Fibroblast of lung (primary cell): ENCODE data around the gene ARSA. TPM values are rescaled to one million over a fixed set of nuclear protein-coding genes. Genes with fewer than 3 reads are reported as not detected.

Experiments used
- DNase-seq, 2 donors: peaks; one replicate each; pipeline versions ENCODE4 v3.0.0 to v3.0.0-alpha.2; 2010; ENCODE audit warnings: low read depth in 2 of 2
- H2AFZ ChIP-seq: 2 replicates; pipeline ENCODE4 v1.5.1; 2012; ENCODE audit warnings: low read length, control low read depth, inconsistent platforms
- H3K27ac ChIP-seq: 2 replicates; pipeline ENCODE4 v1.5.1; 2011; ENCODE audit warnings: low read length, control low read depth; ENCODE audit not compliant: insufficient read depth
- H3K27me3 ChIP-seq: 2 replicates; pipeline ENCODE4 v1.5.1; 2011; ENCODE audit warnings: mild to moderate bottlenecking, low read length; ENCODE audit not compliant: control insufficient read depth, insufficient read depth
- H3K36me3 ChIP-seq: 2 replicates; pipeline ENCODE4 v1.5.1; 2011; ENCODE audit warnings: low read length; ENCODE audit not compliant: control insufficient read depth, insufficient read depth
- H3K4me1 ChIP-seq: 2 replicates; pipeline ENCODE4 v1.5.1; 2011; ENCODE audit warnings: low read length; ENCODE audit not compliant: control insufficient read depth, insufficient read depth; ENCODE audit errors: extremely low read depth
- H3K4me2 ChIP-seq: 2 replicates; pipeline ENCODE4 v1.5.1; 2011; ENCODE audit warnings: low read length, control low read depth; ENCODE audit not compliant: insufficient read depth; ENCODE audit errors: extremely low read depth
- H3K4me3 ChIP-seq, 4 experiments: fragments of 200-600 bp in 1 of 4; sonication (generic) in 1 of 4; replicated peaks in 1 of 4; 2 replicates each; pipeline ENCODE4 v1.5.1; 2011 to 2016; ENCODE audit warnings: low read length in 4 of 4, low read depth in 3 of 4, mild to moderate bottlenecking in 3 of 4, control low read depth in 2 of 4, inconsistent platforms in 1 of 4, mixed read lengths in 1 of 4; ENCODE audit not compliant: insufficient read depth in 1 of 4; ENCODE audit errors: control extremely low read depth in 1 of 4
- H3K79me2 ChIP-seq: 2 replicates; pipeline ENCODE4 v1.5.1; 2012; ENCODE audit warnings: mild to moderate bottlenecking, low read length, inconsistent platforms; ENCODE audit not compliant: control insufficient read depth, insufficient read depth
- H3K9ac ChIP-seq: 2 replicates; pipeline ENCODE4 v1.5.1; 2011; ENCODE audit warnings: mild to moderate bottlenecking, low read length, control low read depth; ENCODE audit not compliant: insufficient read depth
- H3K9me3 ChIP-seq: 2 replicates; pipeline ENCODE4 v1.5.1; 2012; ENCODE audit warnings: low read depth, low read length; ENCODE audit not compliant: control insufficient read depth, insufficient read depth
- H4K20me1 ChIP-seq: 2 replicates; pipeline ENCODE4 v1.5.1; 2011; ENCODE audit warnings: low read length; ENCODE audit not compliant: control insufficient read depth, insufficient read depth; ENCODE audit errors: extremely low read depth
- EZH2 ChIP-seq: IDR thresholded peaks from 2 replicates; pipeline ENCODE4 v1.5.1; 2012; ENCODE audit warnings: low read length, control low read depth, mild to moderate bottlenecking; ENCODE audit errors: missing control alignments
- polyA plus RNA-seq, 2 donors: library from polyadenylated mRNA; depleted of rRNA in 1 of 2; stranded (reverse) in 1 of 2; unstranded in 1 of 2; fragments of >200 nt; gene quantifications; 2 replicates each; pipeline ENCODE4 v1.2.1, GENCODE V29; 2011 to 2012; ENCODE audit warnings: missing spikeins in 1 of 2
- total RNA-seq: library from RNA; depleted of rRNA; stranded (reverse); fragments of >200 nt; gene quantifications from 2 replicates; pipeline ENCODE4 v1.2.1, GENCODE V29; 2014
- TF ChIP-seq, protein P1 (sequence below), 2 donors: IDR thresholded peaks in 1 of 2; conservative IDR thresholded peaks in 1 of 2; 1 replicate in 1 of 2; 2 replicates in 1 of 2; pipeline ENCODE4 v1.5.1; 2011 to 2012; ENCODE audit warnings: low read length in 2 of 2, control low read depth in 1 of 2, inconsistent platforms in 1 of 2, low read depth in 1 of 2, mild to moderate bottlenecking in 1 of 2

The ARSA gene
- total and polyA plus RNA-seq, 2 donors (not counting 1 experiment from before 2014, with no cell fraction given) = 10.5 to 19.5 TPM

DNA sequence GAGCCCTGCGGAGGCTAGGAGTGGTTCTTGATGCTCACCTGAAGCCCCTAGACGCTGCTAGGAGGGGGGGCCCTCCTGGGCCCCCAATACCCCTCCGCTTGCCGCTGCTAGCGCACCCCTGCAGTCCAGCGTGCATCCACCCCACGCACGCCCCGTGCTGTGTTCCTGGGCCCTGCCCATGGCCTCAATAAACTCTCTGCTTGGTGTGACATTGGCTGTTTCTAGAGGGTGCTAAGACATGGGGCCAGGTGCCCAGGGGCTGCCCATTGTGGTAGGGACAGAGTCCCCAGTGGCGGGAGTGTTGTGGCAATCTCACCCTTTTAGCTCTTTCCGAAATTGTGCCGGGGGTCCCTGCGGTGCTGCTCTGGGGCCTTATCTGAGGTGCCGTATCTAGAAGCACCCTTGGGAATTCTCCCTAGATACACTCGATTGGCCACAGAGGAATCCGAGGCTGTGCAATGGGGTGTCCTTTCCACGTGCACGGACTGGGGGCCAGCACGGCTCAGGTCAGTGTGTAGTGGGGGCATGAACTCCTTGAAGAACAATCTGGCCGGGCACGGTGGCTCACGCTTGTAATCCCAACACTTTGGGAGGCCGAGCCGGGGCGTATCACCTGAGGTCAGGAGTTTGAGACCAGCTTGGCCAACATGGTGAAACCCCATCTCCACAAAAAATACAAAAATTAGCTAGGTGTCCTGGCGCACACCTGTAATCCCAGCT lies 16.5 kb downstream of the ARSA start:
- no peaks in the 10 kb centered on the region for H4K20me1 ChIP-seq
- no peaks in the 10 kb centered on the region for H3K36me3 ChIP-seq
- no peak overlapping the region for H3K9ac ChIP-seq
- no peaks in the 10 kb centered on the region for H3K79me2 ChIP-seq
- no peaks in the 10 kb centered on the region for H3K9me3 ChIP-seq
- H3K27ac ChIP-seq = no peak overlapping the region
- H3K4me1 ChIP-seq = no peaks in the 10 kb centered on the region
- no peak overlapping the region for H2AFZ ChIP-seq
- no peak for DNase-seq
- H3K4me2 ChIP-seq = no peak overlapping the region
- TF ChIP-seq, protein P1, sequence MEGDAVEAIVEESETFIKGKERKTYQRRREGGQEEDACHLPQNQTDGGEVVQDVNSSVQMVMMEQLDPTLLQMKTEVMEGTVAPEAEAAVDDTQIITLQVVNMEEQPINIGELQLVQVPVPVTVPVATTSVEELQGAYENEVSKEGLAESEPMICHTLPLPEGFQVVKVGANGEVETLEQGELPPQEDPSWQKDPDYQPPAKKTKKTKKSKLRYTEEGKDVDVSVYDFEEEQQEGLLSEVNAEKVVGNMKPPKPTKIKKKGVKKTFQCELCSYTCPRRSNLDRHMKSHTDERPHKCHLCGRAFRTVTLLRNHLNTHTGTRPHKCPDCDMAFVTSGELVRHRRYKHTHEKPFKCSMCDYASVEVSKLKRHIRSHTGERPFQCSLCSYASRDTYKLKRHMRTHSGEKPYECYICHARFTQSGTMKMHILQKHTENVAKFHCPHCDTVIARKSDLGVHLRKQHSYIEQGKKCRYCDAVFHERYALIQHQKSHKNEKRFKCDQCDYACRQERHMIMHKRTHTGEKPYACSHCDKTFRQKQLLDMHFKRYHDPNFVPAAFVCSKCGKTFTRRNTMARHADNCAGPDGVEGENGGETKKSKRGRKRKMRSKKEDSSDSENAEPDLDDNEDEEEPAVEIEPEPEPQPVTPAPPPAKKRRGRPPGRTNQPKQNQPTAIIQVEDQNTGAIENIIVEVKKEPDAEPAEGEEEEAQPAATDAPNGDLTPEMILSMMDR (conservative IDR thresholded peaks at IDR 0.05 in 1 of 2, IDR thresholded peaks at IDR 0.05 in 1 of 2; ENCODE audit: low read depth in 1 of 2, low read length in 2 of 2) = no peak
- TF ChIP-seq EZH2 = no peak
- H3K27me3 ChIP-seq = no peaks in the 10 kb centered on the region
- H3K4me3 ChIP-seq = no peak overlapping the region

DNA sequence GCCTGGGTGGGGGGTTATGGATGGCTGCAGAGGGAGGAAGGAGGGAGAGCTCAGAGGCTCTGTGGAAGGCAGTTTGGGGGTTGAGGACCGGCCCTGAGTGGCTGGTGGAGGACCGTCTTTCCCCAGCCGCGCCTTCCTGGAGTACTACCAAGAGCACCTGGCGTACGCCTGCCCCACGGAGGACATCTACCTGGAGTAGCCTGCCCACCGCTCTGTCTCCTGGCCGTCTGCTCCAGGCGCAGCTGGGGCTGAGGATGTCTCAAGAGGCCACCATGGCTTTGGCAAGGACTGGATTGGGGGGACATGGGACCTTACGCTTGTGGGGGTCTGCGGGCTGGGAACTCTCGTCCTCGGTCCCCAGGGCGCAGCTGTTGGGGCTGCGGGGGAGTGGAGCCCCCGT lies 17.4 kb downstream of the ARSA start:
- H3K4me3 ChIP-seq = no peak overlapping the region
- H3K9ac ChIP-seq = no peak overlapping the region
- H3K4me1 ChIP-seq = no peaks in the 10 kb centered on the region
- no peak overlapping the region for H3K27ac ChIP-seq
- no peak for DNase-seq
- TF ChIP-seq EZH2 = no peak
- TF ChIP-seq, protein P1 (conservative IDR thresholded peaks at IDR 0.05 in 1 of 2, IDR thresholded peaks at IDR 0.05 in 1 of 2; ENCODE audit: low read depth in 1 of 2, low read length in 2 of 2) = no peak
- no peaks in the 10 kb centered on the region for H3K79me2 ChIP-seq
- H3K27me3 ChIP-seq = no peaks in the 10 kb centered on the region
- H2AFZ ChIP-seq = no peak overlapping the region
- no peaks in the 10 kb centered on the region for H3K36me3 ChIP-seq
- no peak overlapping the region for H3K4me2 ChIP-seq
- no peaks in the 10 kb centered on the region for H3K9me3 ChIP-seq
- H4K20me1 ChIP-seq = no peaks in the 10 kb centered on the region

DNA sequence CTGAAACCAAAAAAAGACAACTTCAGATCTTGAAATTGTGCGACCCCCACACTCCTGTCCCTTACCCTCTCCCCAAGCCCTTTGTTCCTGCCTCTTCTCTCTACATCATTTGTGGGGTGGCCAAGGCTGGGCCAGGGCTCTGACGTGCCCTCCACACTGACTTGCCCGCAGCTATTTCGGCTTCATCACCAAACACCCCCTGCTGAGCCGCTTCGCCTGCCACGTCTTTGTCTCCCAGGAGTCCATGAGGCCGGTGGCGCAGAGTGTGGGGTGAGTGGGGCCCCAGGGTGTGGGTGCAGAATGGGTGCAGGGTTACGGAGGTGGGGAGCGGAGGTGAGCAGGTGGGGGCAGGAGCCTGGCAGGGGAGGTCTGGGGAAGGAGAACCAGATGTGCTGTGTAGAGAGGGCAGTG lies 17.9 kb downstream of the ARSA start:
- DNase-seq = no peak
- no peak overlapping the region for H3K4me2 ChIP-seq
- H3K9ac ChIP-seq = no peak overlapping the region
- H3K9me3 ChIP-seq = no peaks in the 10 kb centered on the region
- no peaks in the 10 kb centered on the region for H3K36me3 ChIP-seq
- no peak overlapping the region for H2AFZ ChIP-seq
- no peaks in the 10 kb centered on the region for H4K20me1 ChIP-seq
- H3K27ac ChIP-seq = no peak overlapping the region
- H3K27me3 ChIP-seq = no peaks in the 10 kb centered on the region
- no peak for TF ChIP-seq EZH2
- H3K4me1 ChIP-seq = no peaks in the 10 kb centered on the region
- no peak overlapping the region for H3K4me3 ChIP-seq
- H3K79me2 ChIP-seq = no peaks in the 10 kb centered on the region
